Measurements from ENCODE around the gene MALAT1. TPM values are rescaled to one million over a fixed set of nuclear protein-coding genes. Genes with fewer than 3 reads are reported as not detected.

MALAT1 gene
- total and polyA plus RNA-seq, 2 of the 13 experiments (the other 11 are each of a cell fraction or from before 2014, with no cell fraction given) = 143 to 1,237 TPM

- no peak for TF ChIP-seq NR0B2 (CRISPR knock-in tag; IDR thresholded peaks at IDR 0.05)
- 0 out of 2 replicates have a peak, but pooled peaks have one; percentile 6 for TF ChIP-seq NR2F6 (IDR thresholded peaks at IDR 0.05)
- peak; percentile 10; the same call in 1 of the 2 replicates for TF ChIP-seq NR2F6 (CRISPR knock-in tag; IDR thresholded peaks at IDR 0.05)
- TF ChIP-seq ZNF350 (CRISPR knock-in tag; IDR thresholded peaks at IDR 0.05; ENCODE audit: borderline replicate concordance, low read depth) = 0 out of 2 replicates have a peak, but pooled peaks have one; percentile 7
- peak; percentile 30; the same call in 1 of the 2 replicates for TF ChIP-seq RXRB (CRISPR knock-in tag; IDR thresholded peaks at IDR 0.05; ENCODE audit: borderline replicate concordance)
Observed at GRCh38 chr11:65492637-65493366, 6.0 kb upstream of the MALAT1 start (continued).

GRCh38 chr11:65493367-65494176 lies 5.3 kb upstream of the MALAT1 start:
- Histone ChIP-seq H3K79me2 (ENCODE audit: insufficient read depth, low read length) (peaks cover 13% of the 10 kb centered on the region), H3K36me3 (replicated peaks in 1 of 2; ENCODE audit: control insufficient read depth in 1 of 2, insufficient read depth in 2 of 2, low read length in 2 of 2) (no peaks in the 10 kb centered on the region), H3K4me2 (ENCODE audit: low read depth, low read length) (peak overlapping the region; percentile 86), H2AFZ (ENCODE audit: low read length) (no peak overlapping the region), H3K9me3 (ENCODE audit: low read length) (no peaks in the 10 kb centered on the region), H3K4me1 (ENCODE audit: insufficient read depth, low read length) (peaks cover 75% of the 10 kb centered on the region), H3K4me3 (replicated peaks in 1 of 3; ENCODE audit: insufficient read depth in 1 of 3, low read depth in 2 of 3, low read length in 3 of 3) (peak overlapping the region; percentile 22 to 55 (median 41); a peak in 5 of 6 replicates), H4K20me1 (ENCODE audit: insufficient read depth, low read length) (no peaks in the 10 kb centered on the region), H3K9ac (ENCODE audit: insufficient read depth, low read depth, low read length) (peak overlapping the region; percentile 49), H3K27me3 (ENCODE audit: control insufficient read depth in 1 of 2, insufficient read depth in 2 of 2, low read length in 2 of 2) (no peaks in the 10 kb centered on the region; a peak in 1 of 5 replicates), H3K27ac (ENCODE audit: extremely low read length, insufficient read depth, low read length) (peak overlapping the region; percentile 48)
- DNase-seq (ENCODE audit: low spot score) (peak; percentile 80), FAIRE-seq (peak; percentile 84), ATAC-seq (no peak)
- intact Hi-C loops (cut with micrococcal nuclease; ENCODE audit: unreplicated experiment) (no loop called here), in situ Hi-C loops (cut with HindIII; ENCODE audit: extremely low pct_ligation_motif_present, low pct_unique_long_range_greater_than_20kb) (no loop called here)
- ChIA-PET CTCF (ENCODE audit: low intra/inter-chr PET ratio, low total read pairs) (no interaction called here), POLR2A (interaction anchor here (1.1 to 27.3 kb wide), 9 partner anchors 9 to 136 kb away, joined by 3 to 1590 read pairs (median 13); partner anchors contain the start of genes MALAT1 and NEAT1)
- BruUV-seq (replicated peaks) = no TSS peak
- WGBS (ENCODE audit: low lambda C conversion rate) = 16% methylated on average over 12 of the region's 12 CpGs
- TF ChIP-seq DMAP1 (CRISPR knock-in tag; IDR thresholded peaks at IDR 0.05) (0 out of 2 replicates have a peak, but pooled peaks have one; percentile 34), DRAP1 (CRISPR knock-in tag; IDR thresholded peaks at IDR 0.05) (peak; percentile 41; the same call in 1 of the 2 replicates), PHF21A (CRISPR knock-in tag; IDR thresholded peaks at IDR 0.05) (0 out of 2 replicates have a peak, but pooled peaks have one; percentile 10), RFXAP (CRISPR knock-in tag; IDR thresholded peaks at IDR 0.05; ENCODE audit: borderline replicate concordance) (no peak), ZNF331 (CRISPR knock-in tag; IDR thresholded peaks at IDR 0.05) (0 out of 2 replicates have a peak, but pooled peaks have one; percentile 13), FOSL2 (CRISPR knock-in tag; IDR thresholded peaks at IDR 0.05) (peak; percentile 25; the same call in 1 of the 2 replicates), MTF2 (CRISPR knock-in tag; IDR thresholded peaks at IDR 0.05; ENCODE audit: borderline replicate concordance) (no peak), ZFY (CRISPR knock-in tag; IDR thresholded peaks at IDR 0.05) (peak; percentile 38; the same call in 1 of the 2 replicates), GABPB1 (CRISPR knock-in tag; IDR thresholded peaks at IDR 0.05) (0 out of 2 replicates have a peak, but pooled peaks have one; percentile 15), ZNF644 (CRISPR knock-in tag; IDR thresholded peaks at IDR 0.05; ENCODE audit: low read depth) (0 out of 2 replicates have a peak, but pooled peaks have one; percentile 28), ETV5 (CRISPR knock-in tag; IDR thresholded peaks at IDR 0.05; ENCODE audit: borderline replicate concordance) (peak; percentile 49; the same call in 1 of the 2 replicates), NCOA2 (CRISPR knock-in tag; IDR thresholded peaks at IDR 0.05) (peak; percentile 29; the same call in 1 of the 2 replicates), IRF2 (CRISPR knock-in tag; IDR thresholded peaks at IDR 0.05) (0 out of 2 replicates have a peak, but pooled peaks have one; percentile 1), NFKBIZ (CRISPR knock-in tag; IDR thresholded peaks at IDR 0.05) (no peak), ZBTB42 (CRISPR knock-in tag; IDR thresholded peaks at IDR 0.05) (no peak), ZNF12 (CRISPR knock-in tag; IDR thresholded peaks at IDR 0.05) (0 out of 2 replicates have a peak, but pooled peaks have one; percentile 40), TRIM24 (CRISPR knock-in tag; IDR thresholded peaks at IDR 0.05) (no peak), TAF1 (CRISPR knock-in tag; IDR thresholded peaks at IDR 0.05) (0 out of 2 replicates have a peak, but pooled peaks have one; percentile 25), RXRB (CRISPR knock-in tag; IDR thresholded peaks at IDR 0.05; ENCODE audit: borderline replicate concordance) (peak; percentile 14; the same call in 1 of the 2 replicates)

Measured in HepG2 (cell line).